ENCODE measurements around the gene XPNPEP1. TPM values are rescaled to one million over a fixed set of nuclear protein-coding genes. Genes with fewer than 3 reads are reported as not detected.
A peak's percentile ranks its signal among the peaks of the same experiment; 100 is the strongest.

The XPNPEP1 gene
- total RNA-seq, 3 donors from 2014 or later (not counting 1 experiment from before 2014, with no cell fraction given) = 102 to 118 (median 106) TPM

- Histone ChIP-seq H3K36me3 (ENCODE audit: control insufficient read depth, insufficient read depth, low read length) (peaks cover 4% of the 10 kb centered on the region), H3K27ac (ENCODE audit: low read length) (no peak overlapping the region), H3K4me1 (ENCODE audit: control insufficient read depth, insufficient read depth, low read length) (peaks cover 11% of the 10 kb centered on the region), H3K9me3 (ENCODE audit: control insufficient read depth, insufficient read depth, low read length) (no peaks in the 10 kb centered on the region), H3K4me3 (ENCODE audit: low read length) (no peak overlapping the region), H3K27me3 (ENCODE audit: control insufficient read depth, insufficient read depth, low read length) (no peaks in the 10 kb centered on the region)
- H3K27me3 Mint-ChIP-seq (ENCODE audit: low read depth in 2 of 2) = no peaks in the 10 kb centered on the region
- H3K4me3 Mint-ChIP-seq = no peak overlapping the region
- H3K27ac Mint-ChIP-seq = peak overlapping the region; percentile 41 to 52
- ATAC-seq (no peak), DNase-seq (no peak)
- TF ChIP-seq, protein P1, sequence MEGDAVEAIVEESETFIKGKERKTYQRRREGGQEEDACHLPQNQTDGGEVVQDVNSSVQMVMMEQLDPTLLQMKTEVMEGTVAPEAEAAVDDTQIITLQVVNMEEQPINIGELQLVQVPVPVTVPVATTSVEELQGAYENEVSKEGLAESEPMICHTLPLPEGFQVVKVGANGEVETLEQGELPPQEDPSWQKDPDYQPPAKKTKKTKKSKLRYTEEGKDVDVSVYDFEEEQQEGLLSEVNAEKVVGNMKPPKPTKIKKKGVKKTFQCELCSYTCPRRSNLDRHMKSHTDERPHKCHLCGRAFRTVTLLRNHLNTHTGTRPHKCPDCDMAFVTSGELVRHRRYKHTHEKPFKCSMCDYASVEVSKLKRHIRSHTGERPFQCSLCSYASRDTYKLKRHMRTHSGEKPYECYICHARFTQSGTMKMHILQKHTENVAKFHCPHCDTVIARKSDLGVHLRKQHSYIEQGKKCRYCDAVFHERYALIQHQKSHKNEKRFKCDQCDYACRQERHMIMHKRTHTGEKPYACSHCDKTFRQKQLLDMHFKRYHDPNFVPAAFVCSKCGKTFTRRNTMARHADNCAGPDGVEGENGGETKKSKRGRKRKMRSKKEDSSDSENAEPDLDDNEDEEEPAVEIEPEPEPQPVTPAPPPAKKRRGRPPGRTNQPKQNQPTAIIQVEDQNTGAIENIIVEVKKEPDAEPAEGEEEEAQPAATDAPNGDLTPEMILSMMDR (IDR thresholded peaks at IDR 0.05) = no peak
- no peaks in the 10 kb centered on the region for H3K9me3 Mint-ChIP-seq
- peaks cover 62 to 71% of the 10 kb centered on the region in 2 donors for H3K4me1 Mint-ChIP-seq
- no peaks in the 10 kb centered on the region for H3K36me3 Mint-ChIP-seq
- 100% methylated on average over 4 of the region's 5 CpGs for WGBS (ENCODE audit: insufficient coverage)
- intact Hi-C loops (cut with micrococcal nuclease) = no loop called here
These were observed 24.5 kb downstream of the XPNPEP1 start for GRCh38 chr10:109898666-109899355.

DNA sequence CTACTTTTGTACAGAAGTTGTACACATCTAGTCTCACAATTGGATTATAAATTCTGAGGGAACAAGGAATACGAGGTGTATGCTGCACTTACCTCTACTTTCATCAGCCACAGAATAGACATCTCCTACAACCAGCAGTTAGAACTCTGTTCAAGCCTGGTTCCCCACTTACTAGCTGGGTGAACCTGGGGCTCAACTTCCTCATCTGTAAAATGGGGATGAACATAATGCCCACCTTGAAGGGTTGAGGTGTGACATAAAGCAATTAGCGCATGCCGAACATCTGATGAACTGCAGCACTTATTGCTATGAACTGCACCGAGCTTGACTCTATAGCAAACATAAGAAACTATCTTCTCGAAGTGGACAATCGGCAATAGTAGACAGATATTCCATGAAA lies 25.3 kb downstream of the XPNPEP1 start:
- Histone ChIP-seq H3K4me1 (ENCODE audit: control insufficient read depth, insufficient read depth, low read length) (peaks cover 4% of the 10 kb centered on the region), H3K27me3 (ENCODE audit: control insufficient read depth, insufficient read depth, low read length) (no peaks in the 10 kb centered on the region), H3K27ac (ENCODE audit: low read length) (no peak overlapping the region), H3K4me3 (ENCODE audit: low read length) (no peak overlapping the region), H3K36me3 (ENCODE audit: control insufficient read depth, insufficient read depth, low read length) (peaks cover 4% of the 10 kb centered on the region), H3K9me3 (ENCODE audit: control insufficient read depth, insufficient read depth, low read length) (no peaks in the 10 kb centered on the region)
- no peaks in the 10 kb centered on the region for H3K27me3 Mint-ChIP-seq (ENCODE audit: low read depth in 2 of 2)
- WGBS (ENCODE audit: insufficient coverage) = 100% methylated on average over 6 of the region's 6 CpGs
- ATAC-seq (no peak), DNase-seq (no peak)
- peak overlapping the region in 1 of 2 donors; percentile 52 for H3K27ac Mint-ChIP-seq
- no peaks in the 10 kb centered on the region for H3K9me3 Mint-ChIP-seq
- peaks cover 63 to 72% of the 10 kb centered on the region in 2 donors for H3K4me1 Mint-ChIP-seq
- intact Hi-C loops (cut with micrococcal nuclease) = no loop called here
- TF ChIP-seq, protein P1 (IDR thresholded peaks at IDR 0.05) = no peak
- no peaks in the 10 kb centered on the region for H3K36me3 Mint-ChIP-seq
- H3K4me3 Mint-ChIP-seq = no peak overlapping the region

DNA sequence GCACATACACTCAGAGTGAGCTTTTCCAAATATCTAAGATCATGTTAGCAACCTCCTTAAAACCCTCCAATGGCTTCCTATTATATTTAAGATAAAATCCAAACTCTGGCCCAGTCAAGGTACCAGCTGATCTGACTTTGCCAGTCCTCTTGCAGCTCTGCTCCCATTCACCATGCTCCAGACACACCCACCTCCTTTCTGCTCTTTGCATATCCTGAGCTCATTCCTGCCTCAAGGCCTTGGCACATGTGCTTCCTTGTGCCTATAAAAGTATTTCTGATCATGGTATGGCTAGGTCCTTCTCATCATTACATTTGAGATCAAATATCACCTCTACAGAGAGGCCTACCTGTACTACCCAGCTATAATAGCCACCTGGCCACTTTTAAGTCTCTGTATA lies 27.5 kb downstream of the XPNPEP1 start:
- TF ChIP-seq, protein P1 (IDR thresholded peaks at IDR 0.05) = no peak
- Mint-ChIP-seq H3K4me1 (peaks cover 69 to 79% of the 10 kb centered on the region in 2 donors), H3K27me3 (ENCODE audit: low read depth in 2 of 2) (no peaks in the 10 kb centered on the region), H3K4me3 (no peak overlapping the region), H3K36me3 (no peaks in the 10 kb centered on the region), H3K9me3 (no peaks in the 10 kb centered on the region), H3K27ac (peak overlapping the region in 1 of 2 donors; percentile 11)
- H3K9me3 ChIP-seq (ENCODE audit: control insufficient read depth, insufficient read depth, low read length) = no peaks in the 10 kb centered on the region
- H3K36me3 ChIP-seq (ENCODE audit: control insufficient read depth, insufficient read depth, low read length) = peaks cover 9% of the 10 kb centered on the region
- ATAC-seq (no peak), DNase-seq (no peak)
- no peak overlapping the region for H3K4me3 ChIP-seq (ENCODE audit: low read length)
- intact Hi-C loops (cut with micrococcal nuclease) = no loop called here
- no peaks in the 10 kb centered on the region for H3K27me3 ChIP-seq (ENCODE audit: control insufficient read depth, insufficient read depth, low read length)
- peaks cover 15% of the 10 kb centered on the region for H3K4me1 ChIP-seq (ENCODE audit: control insufficient read depth, insufficient read depth, low read length)
- no peak overlapping the region for H3K27ac ChIP-seq (ENCODE audit: low read length)

All from natural killer cell (primary cell).